Ovary (tissue), 9 donors: ENCODE results near the gene CTNND2. TPM values are rescaled to one million over a fixed set of nuclear protein-coding genes. Genes with fewer than 3 reads are reported as not detected.

Experiments
- DNase-seq, 5 donors: peaks; one replicate each; pipeline ENCODE4 v3.0.0-alpha.2; 2019 to 2020
- H3K27ac ChIP-seq, 2 donors: fragments of 200-600 bp; one replicate each; pipeline versions ENCODE4 v1.5.1 to v1.8.0; 2019 to 2022
- H3K27me3 ChIP-seq: fragments of 200-600 bp; one replicate; pipeline ENCODE4 v1.8.0; 2022
- H3K36me3 ChIP-seq: fragments of 200-600 bp; sonication (generic); one replicate; pipeline ENCODE4 v1.5.1; 2019
- H3K4me1 ChIP-seq: one replicate; pipeline ENCODE4 v1.8.1; 2013; ENCODE audit warnings: mild to moderate bottlenecking, moderate library complexity; ENCODE audit not compliant: insufficient read depth
- H3K4me3 ChIP-seq: fragments of 200-600 bp; sonication (generic); one replicate; pipeline ENCODE4 v1.5.1; 2017
- H3K9me3 ChIP-seq, 2 donors: fragments of 200-600 bp in 1 of 2; sonication (generic) in 1 of 2; one replicate each; pipeline versions ENCODE4 v1.5.1 to v1.8.1; 2013 to 2019; ENCODE audit warnings: mild to moderate bottlenecking in 1 of 2, moderate library complexity in 1 of 2
- EP300 ChIP-seq: sonication (generic); formaldehyde crosslinking; IDR thresholded peaks from one replicate; pipeline ENCODE4 v1.6.1; 2017; ENCODE audit warnings: antibody characterized with exemption
- POLR2A ChIP-seq: fragments of 450-650 bp; IDR thresholded peaks from one replicate; pipeline ENCODE4 v1.6.1; 2017; ENCODE audit warnings: antibody characterized with exemption, mild to moderate bottlenecking, moderate library complexity
- WGBS, 3 donors: extraction: QIAGEN DNeasy Blood & Tissue Kit in 1 of 3; methylation state at CpG; one replicate each; pipeline versions ENCODE4 v1.1.5 to v1.1.7; 2013 to 2017; 5-methylcytosine and 5-hydroxymethylcytosine counted together
- intact Hi-C, 4 donors: fragments of 100-400 bp; cut with DNase I; formaldehyde crosslinking; loops; one replicate each; pipeline versions ENCODE4 v1.11.0 to v1.15.1; 2022 to 2023
- polyA plus RNA-seq, 2 donors: library from polyadenylated mRNA; stranded (reverse); fragments of 200-250 nt in 1 of 2; fragments of 350-450 nt in 1 of 2; fragmentation: Illumina TruSeq in 1 of 2; extraction: RNeasy Lipid Tissue Mini Kit (QIAGEN cat#74804) in 1 of 2; gene quantifications; one replicate each; pipeline ENCODE4 v1.2.3, GENCODE V29; 2013 to 2014
- total RNA-seq, 7 donors: library from RNA; depleted of rRNA in 2 of 7; stranded (reverse); fragments of >200 nt in 2 of 7; fragmentation: NEBNext Ultra II Directional in 3 of 7; extraction: Animal tissue kit (Norgen Biotek cat#: 25700) in 3 of 7; gene quantifications; one replicate each; pipeline versions ENCODE4 v1.1.0 to v1.2.4, GENCODE V29; 2016 to 2023
- TF ChIP-seq, protein P1 (sequence below), 3 donors: fragments of 450-650 bp in 2 of 3; fragments of 200-600 bp in 1 of 3; IDR thresholded peaks; one replicate each; pipeline versions ENCODE4 v1.5.1 to v1.8.0; 2016 to 2022; ENCODE audit warnings: antibody characterized with exemption in 3 of 3, mild to moderate bottlenecking in 1 of 3
- donor health status: DM: no; HTN: no; CAD: no; lungs with moderate emphysema.
- donor health status: DM: no; HTN: no; CAD: no.
- donor health status: Bipolar disorder and iron deficiency.
- donor health status: DM: yes; HTN: yes; CAD: no.
- donor health status: DM: no; HTN: no; CAD: no.
- donor health status: DM: yes; HTN: yes; CAD: no.

Gene CTNND2
- total and polyA plus RNA-seq, 9 donors, result 0.52 to 13.2 (median 2.3) TPM

- Histone ChIP-seq H3K9me3 (no peaks in the 10 kb centered on the region), H3K36me3 (no peaks in the 10 kb centered on the region), H3K27me3 (no peaks in the 10 kb centered on the region), H3K27ac (no peak overlapping the region), H3K4me3 (no peak overlapping the region), H3K4me1 (no peaks in the 10 kb centered on the region)
- intact Hi-C loops, result no loop called here
- WGBS, 3 donors, result 65 to 75% (median 68%) methylated on average over 9 of the region's 9 CpGs
- TF ChIP-seq POLR2A, result no peak
- no peak for TF ChIP-seq EP300
- DNase-seq, result no peak
Observed at GRCh38 chr5:11104651-11105112, 799.6 kb downstream of the CTNND2 start.

DNA sequence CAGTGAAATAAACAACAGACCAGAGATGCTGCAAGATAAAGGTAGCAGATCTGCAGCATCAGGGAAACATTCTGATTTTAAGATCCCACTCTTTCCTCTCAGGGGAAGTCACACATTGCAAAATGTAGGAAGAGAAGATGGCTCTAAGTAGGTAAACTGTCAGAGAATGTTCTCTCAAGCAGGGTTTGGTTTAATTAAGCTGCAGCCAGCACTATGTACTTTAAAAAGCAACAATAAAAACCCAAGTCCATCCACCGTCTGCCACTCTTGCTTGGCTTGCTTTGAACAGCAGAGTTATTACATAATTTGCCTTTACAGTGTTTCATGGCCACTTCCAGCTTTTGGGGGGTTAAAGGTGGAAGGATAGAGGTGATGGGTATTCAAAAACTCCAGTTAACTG, 800.0 kb downstream of the CTNND2 start:
- no peak overlapping the region for H3K4me3 ChIP-seq
- no peaks in the 10 kb centered on the region for H3K9me3 ChIP-seq
- H3K27ac ChIP-seq, result no peak overlapping the region
- WGBS, 3 donors, result 22 to 45% (median 25%) methylated on average over 1 of the region's 1 CpG
- TF ChIP-seq POLR2A (no peak), EP300 (no peak)
- TF ChIP-seq, protein P1, sequence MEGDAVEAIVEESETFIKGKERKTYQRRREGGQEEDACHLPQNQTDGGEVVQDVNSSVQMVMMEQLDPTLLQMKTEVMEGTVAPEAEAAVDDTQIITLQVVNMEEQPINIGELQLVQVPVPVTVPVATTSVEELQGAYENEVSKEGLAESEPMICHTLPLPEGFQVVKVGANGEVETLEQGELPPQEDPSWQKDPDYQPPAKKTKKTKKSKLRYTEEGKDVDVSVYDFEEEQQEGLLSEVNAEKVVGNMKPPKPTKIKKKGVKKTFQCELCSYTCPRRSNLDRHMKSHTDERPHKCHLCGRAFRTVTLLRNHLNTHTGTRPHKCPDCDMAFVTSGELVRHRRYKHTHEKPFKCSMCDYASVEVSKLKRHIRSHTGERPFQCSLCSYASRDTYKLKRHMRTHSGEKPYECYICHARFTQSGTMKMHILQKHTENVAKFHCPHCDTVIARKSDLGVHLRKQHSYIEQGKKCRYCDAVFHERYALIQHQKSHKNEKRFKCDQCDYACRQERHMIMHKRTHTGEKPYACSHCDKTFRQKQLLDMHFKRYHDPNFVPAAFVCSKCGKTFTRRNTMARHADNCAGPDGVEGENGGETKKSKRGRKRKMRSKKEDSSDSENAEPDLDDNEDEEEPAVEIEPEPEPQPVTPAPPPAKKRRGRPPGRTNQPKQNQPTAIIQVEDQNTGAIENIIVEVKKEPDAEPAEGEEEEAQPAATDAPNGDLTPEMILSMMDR (IDR thresholded peaks at IDR 0.05), result no peak
- no peak for DNase-seq
- H3K27me3 ChIP-seq, result no peaks in the 10 kb centered on the region
- no peaks in the 10 kb centered on the region for H3K4me1 ChIP-seq
- H3K36me3 ChIP-seq, result no peaks in the 10 kb centered on the region
- intact Hi-C loops, result no loop called here

DNA sequence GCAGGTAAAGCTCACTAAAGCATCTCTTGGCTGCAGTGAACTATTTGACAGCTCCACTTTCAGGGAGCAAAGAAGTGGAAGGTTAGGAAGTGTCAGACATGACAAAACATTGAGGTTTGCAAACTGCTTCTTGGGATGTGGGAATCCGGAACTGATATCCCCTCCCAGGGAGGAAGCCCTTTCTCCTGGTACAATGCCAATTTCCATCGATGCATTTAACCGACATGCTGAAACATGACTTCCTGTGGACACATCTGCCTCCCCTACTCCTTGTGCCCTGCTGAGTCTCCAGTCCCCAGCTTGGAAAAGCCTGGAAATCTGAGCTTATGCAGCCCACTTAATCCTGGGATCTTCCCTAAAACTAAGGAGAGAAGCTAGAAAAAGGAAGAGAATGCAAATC, 820.1 kb downstream of the CTNND2 start:
- DNase-seq, result no peak
- intact Hi-C loops, result no loop called here
- H3K27ac ChIP-seq, result no peak overlapping the region
- TF ChIP-seq POLR2A, result no peak
- H3K9me3 ChIP-seq, result no peaks in the 10 kb centered on the region
- no peaks in the 10 kb centered on the region for H3K27me3 ChIP-seq
- H3K36me3 ChIP-seq, result no peaks in the 10 kb centered on the region
- no peak overlapping the region for H3K4me3 ChIP-seq
- 49 to 57% (median 54%) methylated on average over 3 of the region's 3 CpGs for WGBS, 3 donors
- H3K4me1 ChIP-seq, result no peaks in the 10 kb centered on the region

- TF ChIP-seq EP300 (no peak), POLR2A (no peak)
- TF ChIP-seq, protein P1 (IDR thresholded peaks at IDR 0.05), result no peak
- Histone ChIP-seq H3K27me3 (no peaks in the 10 kb centered on the region), H3K4me3 (no peak overlapping the region), H3K36me3 (no peaks in the 10 kb centered on the region), H3K27ac (no peak overlapping the region), H3K4me1 (no peaks in the 10 kb centered on the region), H3K9me3 (no peaks in the 10 kb centered on the region)
- no peak for DNase-seq
- intact Hi-C loops, result no loop called here
- 90 to 91% (median 90%) methylated on average over 21 of the region's 21 CpGs for WGBS, 3 donors
Observed at GRCh38 chr5:11082404-11082945, 821.8 kb downstream of the CTNND2 start.

GRCh38 chr5:11076945-11077613, 827.2 kb downstream of the CTNND2 start:
- Histone ChIP-seq H3K27me3 (no peaks in the 10 kb centered on the region), H3K27ac (no peak overlapping the region), H3K9me3 (no peaks in the 10 kb centered on the region), H3K36me3 (no peaks in the 10 kb centered on the region), H3K4me1 (no peaks in the 10 kb centered on the region), H3K4me3 (no peak overlapping the region)
- intact Hi-C loops, result no loop called here
- no peak for DNase-seq
- TF ChIP-seq EP300 (no peak), POLR2A (no peak)
- TF ChIP-seq, protein P1 (IDR thresholded peaks at IDR 0.05), result no peak
- WGBS, 3 donors, result 42 to 59% (median 43%) methylated on average over 4 of the region's 4 CpGs
